HTERT RPE-1 (cell line): ENCODE data around the gene CPSF6.

Experiments
- in situ Hi-C: fragments of 300-500 bp; cut with MboI; formaldehyde crosslinking; loops from 4 replicates; pipeline ENCODE4 v1.14.3; 2020; ENCODE audit warnings: low sequenced_read_pairs

CPSF6 gene

GRCh38 chr12:69318225-69318624 is 78.9 kb downstream of the CPSF6 start:
- in situ Hi-C loops, result no loop called here

DNA sequence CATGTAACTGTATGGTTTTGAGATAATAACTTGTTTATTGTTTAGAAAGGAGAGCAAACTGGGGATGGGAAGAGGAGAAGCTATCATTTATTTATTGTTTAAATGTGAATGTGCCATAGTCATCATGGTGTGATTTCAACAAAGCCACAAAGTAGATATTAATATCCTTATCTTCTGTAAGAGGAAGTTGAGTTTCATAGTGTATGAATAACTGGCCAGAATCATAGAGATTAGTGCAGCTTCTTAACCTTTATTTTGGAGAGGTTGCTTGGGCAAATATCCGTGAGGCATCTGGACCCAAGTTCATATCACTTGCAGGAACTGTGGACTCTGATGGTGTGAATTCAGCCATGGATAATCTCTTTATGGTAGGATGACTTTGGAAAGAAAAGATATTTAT is 82.0 kb downstream of the CPSF6 start:
- in situ Hi-C loops, result no loop called here
